Colonic mucosa (tissue), 4 donors: Measurements from ENCODE around the gene RAB3IP. TPM values are rescaled to one million over a fixed set of nuclear protein-coding genes. Genes with fewer than 3 reads are reported as not detected.

ENCODE experiments used
- DNase-seq: peaks from one replicate; pipeline ENCODE4 v3.0.0-alpha.2; 2020
- H3K27ac ChIP-seq: fragments of 200-600 bp; one replicate; pipeline ENCODE4 v1.8.0; 2021
- H3K27me3 ChIP-seq: fragments of 200-600 bp; one replicate; pipeline ENCODE4 v1.8.0; 2021
- H3K36me3 ChIP-seq: fragments of 200-600 bp; one replicate; pipeline ENCODE4 v1.8.0; 2021
- H3K4me1 ChIP-seq: fragments of 200-600 bp; one replicate; pipeline ENCODE4 v1.8.0; 2021; ENCODE audit warnings: mild to moderate bottlenecking
- H3K4me3 ChIP-seq: fragments of 200-600 bp; one replicate; pipeline ENCODE4 v1.8.0; 2021
- H3K9ac ChIP-seq, 2 donors: one replicate each; pipeline ENCODE4 v1.7.0; 2013; ENCODE audit warnings: control low read depth in 2 of 2, low read depth in 2 of 2, low read length in 2 of 2
- H3K9me3 ChIP-seq: fragments of 200-600 bp; one replicate; pipeline ENCODE4 v1.8.0; 2021
- CTCF ChIP-seq: fragments of 200-600 bp; IDR thresholded peaks from one replicate; pipeline ENCODE4 v1.8.0; 2022; ENCODE audit warnings: antibody characterized with exemption, mild to moderate bottlenecking
- intact Hi-C: fragments of 100-400 bp; cut with DNase I; formaldehyde crosslinking; loops from one replicate; pipeline ENCODE4 v1.14.1; 2022
- total RNA-seq, 2 donors: library from RNA; stranded (reverse); fragmentation: NEBNext Ultra II Directional in 1 of 2; extraction: Animal tissue kit (Norgen Biotek cat#: 25700) in 1 of 2; gene quantifications; one replicate each; pipeline ENCODE4 v1.2.1, GENCODE V29; 2021
- donor health status: healthy.
- donor health status: DM: no; HTN: no; CAD: no.
- donor health status: DM: no; HTN: no; CAD: no.

Gene RAB3IP
- total RNA-seq, 2 donors from 2014 or later: 34.5 to 43.6 TPM

- no peak for DNase-seq
- H3K27me3 ChIP-seq: no peaks in the 10 kb centered on the region
- no peaks in the 10 kb centered on the region for H3K9me3 ChIP-seq
- H3K27ac ChIP-seq: no peak overlapping the region
- H3K4me1 ChIP-seq: no peaks in the 10 kb centered on the region
- H3K36me3 ChIP-seq: no peaks in the 10 kb centered on the region
- intact Hi-C loops: no loop called here
- H3K4me3 ChIP-seq: no peak overlapping the region
- no peak for TF ChIP-seq CTCF
- H3K9ac ChIP-seq: no peak overlapping the region
Observed at GRCh38 chr12:69868695-69869094, 130.0 kb downstream of the RAB3IP start.

GRCh38 chr12:69872804-69873203, 134.1 kb downstream of the RAB3IP start:
- H3K9ac ChIP-seq: no peak overlapping the region
- no peaks in the 10 kb centered on the region for H3K9me3 ChIP-seq
- H3K27ac ChIP-seq: no peak overlapping the region
- intact Hi-C loops: no loop called here
- H3K27me3 ChIP-seq: no peaks in the 10 kb centered on the region
- no peaks in the 10 kb centered on the region for H3K36me3 ChIP-seq
- H3K4me3 ChIP-seq: no peak overlapping the region
- no peak for DNase-seq
- no peak for TF ChIP-seq CTCF
- H3K4me1 ChIP-seq: no peaks in the 10 kb centered on the region

Other genes starting within 250 kb of the RAB3IP start
- gene CCT2, start 153.4 kb upstream of the RAB3IP start, total RNA-seq: 100 to 1,000 TPM; 104 to 223 TPM
- gene LRRC10, start 128.0 kb upstream of the RAB3IP start, total RNA-seq: not detected
- not detected for gene BEST3, start 39.6 kb upstream of the RAB3IP start, total RNA-seq
- gene MYRFL, start 86.4 kb downstream of the RAB3IP start, total RNA-seq: under 1 TPM; 0.37 to 0.45 TPM